ENCODE data around the gene TBC1D7. TPM values are rescaled to one million over a fixed set of nuclear protein-coding genes. Genes with fewer than 3 reads are reported as not detected.

Gene TBC1D7
- total RNA-seq, 1 experiment from 2014 or later, result 45.5 TPM

- in situ Hi-C loops (cut with HindIII; ENCODE audit: low sequenced_read_pairs), result no loop called here
These were observed 30.2 kb upstream of the TBC1D7 start for GRCh38 chr6:13358511-13358910.

GRCh38 chr6:13357551-13358075, 29.3 kb upstream of the TBC1D7 start:
- in situ Hi-C loops (cut with HindIII; ENCODE audit: low sequenced_read_pairs), result no loop called here
- DNase-seq (ENCODE audit: low spot score), result no peak

More at GRCh38 chr6:13358511-13358910, 30.2 kb upstream of the TBC1D7 start:
- no peak for DNase-seq (ENCODE audit: low spot score)

DNA sequence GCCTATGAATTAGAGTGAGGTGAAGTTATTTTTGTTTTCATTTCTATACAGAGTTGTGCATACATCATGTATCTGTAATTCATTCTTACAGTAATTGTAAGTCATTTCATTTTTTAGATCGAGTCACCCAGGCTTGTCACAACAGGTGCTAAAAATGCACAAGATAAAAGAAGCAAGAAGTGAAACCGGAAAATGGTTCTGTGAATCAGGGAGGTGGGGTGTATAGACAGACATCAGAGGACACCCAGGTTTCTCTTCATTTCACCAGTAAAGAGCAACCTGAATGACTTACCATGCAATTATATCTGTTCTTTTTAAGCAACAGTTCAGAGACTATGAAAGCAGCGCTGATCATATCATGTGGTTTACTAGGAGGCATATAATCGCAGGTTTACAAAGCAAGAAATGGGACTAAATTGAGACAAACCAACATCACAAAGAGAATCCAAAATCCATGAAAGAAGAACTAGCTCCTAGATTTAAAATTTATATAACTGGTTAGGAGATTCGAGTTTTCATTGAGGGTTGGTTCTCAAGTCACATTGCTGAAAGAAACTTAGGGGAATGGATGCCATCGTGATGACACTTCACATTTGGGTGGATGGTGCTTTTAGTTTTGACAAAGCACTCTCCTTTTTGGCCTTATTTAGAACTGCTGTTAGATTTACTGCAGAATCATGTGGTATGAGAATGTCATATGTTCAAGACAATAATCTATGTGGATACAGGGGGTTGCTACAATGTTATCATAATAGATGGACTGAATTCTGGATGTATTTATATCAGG, 27.9 kb upstream of the TBC1D7 start:
- no peak for DNase-seq (ENCODE audit: low spot score)
- in situ Hi-C loops (cut with HindIII; ENCODE audit: low sequenced_read_pairs), result no loop called here

GRCh38 chr6:13355043-13355945, 27.0 kb upstream of the TBC1D7 start:
- no peak for DNase-seq (ENCODE audit: low spot score)
- in situ Hi-C loops (cut with HindIII; ENCODE audit: low sequenced_read_pairs), result no loop called here

- in situ Hi-C loops (cut with HindIII; ENCODE audit: low sequenced_read_pairs), result no loop called here
- DNase-seq (ENCODE audit: low spot score), result no peak
These were observed 26.1 kb upstream of the TBC1D7 start for GRCh38 chr6:13354331-13355042.

GRCh38 chr6:13352165-13352564, 23.8 kb upstream of the TBC1D7 start:
- DNase-seq (ENCODE audit: low spot score), result no peak
- in situ Hi-C loops (cut with HindIII; ENCODE audit: low sequenced_read_pairs), result no loop called here

- DNase-seq (ENCODE audit: low spot score), result no peak
- in situ Hi-C loops (cut with HindIII; ENCODE audit: low sequenced_read_pairs), result no loop called here
These were observed 22.9 kb upstream of the TBC1D7 start for GRCh38 chr6:13351271-13351670.

GRCh38 chr6:13349811-13350506, 21.6 kb upstream of the TBC1D7 start:
- in situ Hi-C loops (cut with HindIII; ENCODE audit: low sequenced_read_pairs), result no loop called here
- no peak for DNase-seq (ENCODE audit: low spot score)

DNA sequence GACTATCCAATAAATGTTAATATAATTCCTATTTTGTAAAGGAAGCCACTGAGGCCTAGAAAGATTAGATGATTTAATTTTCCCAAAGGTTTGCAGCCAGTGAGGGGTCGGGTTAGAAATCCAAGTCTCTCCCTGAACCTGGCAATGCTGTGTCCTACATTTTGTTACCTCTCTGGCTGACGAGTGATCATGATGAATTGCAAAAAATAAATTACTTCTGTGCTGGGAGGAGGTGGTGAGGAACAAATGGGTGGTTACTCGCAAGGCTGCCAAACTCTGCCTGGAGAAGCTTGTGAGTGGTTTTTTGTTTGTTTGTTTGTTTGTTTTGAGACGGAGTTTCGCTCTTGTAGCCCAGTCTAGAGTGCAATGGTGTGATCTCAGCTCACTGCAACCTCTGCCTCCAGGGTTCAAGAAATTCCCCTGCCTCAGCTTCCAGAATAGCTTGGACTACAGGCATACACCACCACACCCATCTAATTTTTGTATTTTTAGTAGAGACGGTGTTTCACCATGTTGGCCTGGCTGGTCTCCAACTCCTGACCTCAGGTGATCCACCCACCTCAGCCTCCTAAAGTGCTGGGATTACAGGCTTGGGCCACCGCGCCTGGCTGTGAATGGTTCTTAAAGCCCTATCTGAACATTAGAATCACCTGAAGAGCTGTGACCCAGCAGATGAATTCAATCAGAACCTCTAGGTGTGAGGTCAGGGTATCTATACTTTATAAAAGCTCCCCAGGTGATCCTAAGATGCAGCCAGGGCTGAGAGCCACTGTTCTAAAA, 20.2 kb upstream of the TBC1D7 start:
- in situ Hi-C loops (cut with HindIII; ENCODE audit: low sequenced_read_pairs), result no loop called here
- DNase-seq (ENCODE audit: low spot score), result no peak

GRCh38 chr6:13346245-13346644, 17.9 kb upstream of the TBC1D7 start:
- no peak for DNase-seq (ENCODE audit: low spot score)
- in situ Hi-C loops (cut with HindIII; ENCODE audit: low sequenced_read_pairs), result no loop called here

DNA sequence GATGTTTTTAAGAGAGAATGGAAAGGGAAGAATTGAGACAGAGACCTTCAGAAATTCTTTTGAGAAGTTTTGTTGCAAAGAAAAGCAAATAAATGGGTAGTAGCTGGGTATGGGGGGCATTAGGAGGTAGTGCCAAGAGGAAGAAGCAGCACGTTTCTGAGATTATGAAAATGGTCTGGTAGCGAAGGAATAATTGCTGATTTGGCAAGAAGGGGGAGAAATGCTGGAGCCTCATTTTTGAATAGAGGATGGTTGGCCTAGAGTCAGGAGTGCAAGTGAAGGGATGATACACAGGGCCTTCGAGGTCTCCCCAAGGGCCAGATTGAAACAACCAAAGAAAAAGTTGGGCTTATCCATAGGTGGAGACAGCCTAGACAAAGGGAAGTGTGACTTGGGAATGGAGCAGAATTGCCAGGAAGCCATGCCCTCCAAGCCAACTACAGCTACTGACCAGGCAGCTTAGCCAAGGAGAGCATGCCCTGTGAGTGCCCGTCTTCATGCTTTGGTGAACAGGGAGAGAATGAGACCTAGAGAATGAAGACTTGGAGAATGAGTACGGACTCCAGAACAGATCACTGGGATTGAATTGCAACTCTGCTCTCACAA, 14.2 kb upstream of the TBC1D7 start:
- in situ Hi-C loops (cut with HindIII; ENCODE audit: low sequenced_read_pairs), result no loop called here
- DNase-seq (ENCODE audit: low spot score), result no peak

DNA sequence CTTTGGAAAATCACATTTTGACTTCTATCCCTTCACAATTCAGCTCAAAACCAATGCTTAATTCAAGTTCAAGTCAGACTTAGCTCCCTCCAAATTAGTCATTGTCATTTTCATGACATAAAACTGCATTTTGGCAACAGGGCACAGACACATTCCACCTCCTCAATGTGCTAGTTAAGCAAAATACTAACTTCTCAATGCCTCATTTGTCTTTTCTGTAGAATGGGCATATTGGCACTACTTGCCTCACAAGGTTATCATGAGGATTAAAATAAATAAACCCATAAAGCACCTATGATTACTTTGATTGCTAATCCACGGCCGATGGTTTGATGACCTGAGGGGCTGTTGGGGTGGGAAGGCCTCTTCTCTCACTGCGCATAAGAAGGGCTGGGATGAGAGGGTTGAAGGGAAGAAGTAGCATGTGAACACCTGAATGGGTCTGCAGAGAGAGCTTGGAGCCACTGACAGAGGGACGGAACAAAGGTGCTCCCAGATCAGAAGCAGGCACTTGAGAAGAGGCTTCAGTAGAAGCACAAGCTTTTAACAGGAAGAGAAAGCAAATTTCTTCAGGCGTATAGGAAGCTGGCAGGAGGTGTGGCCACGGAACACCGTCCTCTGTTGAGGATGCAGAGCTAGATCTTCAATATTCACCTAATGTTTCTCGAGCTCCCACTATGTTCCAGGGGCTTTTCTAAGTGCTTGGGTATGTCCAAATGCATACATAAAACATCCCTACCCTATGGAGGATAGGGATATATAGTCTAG, 11.7 kb upstream of the TBC1D7 start:
- in situ Hi-C loops (cut with HindIII; ENCODE audit: low sequenced_read_pairs), result no loop called here
- DNase-seq (ENCODE audit: low spot score), result no peak

DNA sequence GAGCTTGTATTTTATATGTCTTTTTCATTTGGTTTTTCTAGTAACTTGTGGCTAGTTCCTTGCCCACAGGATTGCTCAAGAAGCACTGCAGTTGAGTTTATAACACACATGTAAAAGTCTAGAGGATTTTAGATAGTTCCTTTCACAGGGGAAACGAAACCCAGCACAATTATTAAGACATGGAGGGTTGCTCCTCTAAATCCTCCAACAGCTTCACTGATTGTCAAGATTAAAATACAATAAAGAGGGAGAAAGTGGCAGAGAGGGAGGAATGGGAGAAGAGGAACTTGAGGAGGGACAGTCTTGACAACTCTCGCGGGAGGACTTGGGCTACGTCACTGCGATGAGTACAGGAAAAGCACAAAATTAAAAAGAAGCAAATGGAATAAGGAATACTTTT, 9.7 kb upstream of the TBC1D7 start:
- DNase-seq (ENCODE audit: low spot score), result no peak
- in situ Hi-C loops (cut with HindIII; ENCODE audit: low sequenced_read_pairs), result no loop called here

DNA sequence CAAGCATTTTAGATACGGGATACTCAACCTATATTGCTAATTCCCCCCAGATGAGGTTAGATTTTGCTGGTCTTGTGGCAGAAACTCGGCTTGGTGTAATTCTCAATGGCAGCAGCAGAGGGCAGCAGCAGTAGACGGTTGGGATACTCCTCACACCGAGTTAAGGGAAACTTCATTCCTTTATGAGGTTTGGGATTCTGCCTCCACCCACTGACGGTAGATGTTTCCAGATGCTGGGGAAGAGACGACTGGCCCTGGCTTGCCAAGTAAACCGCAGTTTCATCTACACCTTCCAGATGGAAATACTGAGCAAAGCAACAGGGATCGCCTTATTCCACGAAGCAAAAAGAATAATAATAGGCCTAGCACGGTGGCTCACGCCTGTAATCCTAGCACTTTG, 8.2 kb upstream of the TBC1D7 start:
- in situ Hi-C loops (cut with HindIII; ENCODE audit: low sequenced_read_pairs), result no loop called here
- DNase-seq (ENCODE audit: low spot score), result peak; percentile 85

GRCh38 chr6:13334953-13335352, 6.6 kb upstream of the TBC1D7 start:
- in situ Hi-C loops (cut with HindIII; ENCODE audit: low sequenced_read_pairs), result no loop called here
- no peak for DNase-seq (ENCODE audit: low spot score)

GRCh38 chr6:13332349-13332706, 4.0 kb upstream of the TBC1D7 start:
- no peak for DNase-seq (ENCODE audit: low spot score)
- in situ Hi-C loops (cut with HindIII; ENCODE audit: low sequenced_read_pairs), result no loop called here
